ENCODE data around the gene CRKL.

DNA sequence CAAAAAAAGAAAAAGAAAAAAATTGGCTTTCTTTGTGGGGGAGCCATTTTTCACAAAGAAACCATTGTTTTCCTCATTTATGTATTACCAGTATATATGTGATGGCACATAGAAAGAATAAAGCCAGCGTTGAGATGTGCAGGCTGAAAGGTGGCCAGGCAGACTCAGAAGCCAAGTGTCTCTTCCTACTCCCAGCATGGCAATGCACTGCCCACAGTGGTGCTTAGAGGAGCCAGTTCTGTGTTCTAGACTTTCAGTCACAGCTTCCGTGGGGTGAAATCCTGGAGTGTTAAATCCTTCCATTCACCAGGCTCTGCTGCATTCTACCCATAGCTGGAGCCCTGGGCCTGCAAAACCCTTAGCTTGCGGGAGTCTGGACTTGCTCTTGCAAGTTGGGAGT, 39.5 kb upstream of the CRKL start:
- no peak for TF ChIP-seq POLR2A (IDR thresholded peaks at IDR 0.05)
- TF ChIP-seq, protein P1, sequence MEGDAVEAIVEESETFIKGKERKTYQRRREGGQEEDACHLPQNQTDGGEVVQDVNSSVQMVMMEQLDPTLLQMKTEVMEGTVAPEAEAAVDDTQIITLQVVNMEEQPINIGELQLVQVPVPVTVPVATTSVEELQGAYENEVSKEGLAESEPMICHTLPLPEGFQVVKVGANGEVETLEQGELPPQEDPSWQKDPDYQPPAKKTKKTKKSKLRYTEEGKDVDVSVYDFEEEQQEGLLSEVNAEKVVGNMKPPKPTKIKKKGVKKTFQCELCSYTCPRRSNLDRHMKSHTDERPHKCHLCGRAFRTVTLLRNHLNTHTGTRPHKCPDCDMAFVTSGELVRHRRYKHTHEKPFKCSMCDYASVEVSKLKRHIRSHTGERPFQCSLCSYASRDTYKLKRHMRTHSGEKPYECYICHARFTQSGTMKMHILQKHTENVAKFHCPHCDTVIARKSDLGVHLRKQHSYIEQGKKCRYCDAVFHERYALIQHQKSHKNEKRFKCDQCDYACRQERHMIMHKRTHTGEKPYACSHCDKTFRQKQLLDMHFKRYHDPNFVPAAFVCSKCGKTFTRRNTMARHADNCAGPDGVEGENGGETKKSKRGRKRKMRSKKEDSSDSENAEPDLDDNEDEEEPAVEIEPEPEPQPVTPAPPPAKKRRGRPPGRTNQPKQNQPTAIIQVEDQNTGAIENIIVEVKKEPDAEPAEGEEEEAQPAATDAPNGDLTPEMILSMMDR (IDR thresholded peaks at IDR 0.05): no peak

Measured in testis (tissue), 2 donors.